ENCODE results near the gene CBLN3. TPM values are rescaled to one million over a fixed set of nuclear protein-coding genes. Genes with fewer than 3 reads are reported as not detected.

Gene CBLN3
- polyA plus RNA-seq, 2 of the 4 experiments (the other 2 are of a cell fraction) = 1.1 to 1.3 TPM

DNA sequence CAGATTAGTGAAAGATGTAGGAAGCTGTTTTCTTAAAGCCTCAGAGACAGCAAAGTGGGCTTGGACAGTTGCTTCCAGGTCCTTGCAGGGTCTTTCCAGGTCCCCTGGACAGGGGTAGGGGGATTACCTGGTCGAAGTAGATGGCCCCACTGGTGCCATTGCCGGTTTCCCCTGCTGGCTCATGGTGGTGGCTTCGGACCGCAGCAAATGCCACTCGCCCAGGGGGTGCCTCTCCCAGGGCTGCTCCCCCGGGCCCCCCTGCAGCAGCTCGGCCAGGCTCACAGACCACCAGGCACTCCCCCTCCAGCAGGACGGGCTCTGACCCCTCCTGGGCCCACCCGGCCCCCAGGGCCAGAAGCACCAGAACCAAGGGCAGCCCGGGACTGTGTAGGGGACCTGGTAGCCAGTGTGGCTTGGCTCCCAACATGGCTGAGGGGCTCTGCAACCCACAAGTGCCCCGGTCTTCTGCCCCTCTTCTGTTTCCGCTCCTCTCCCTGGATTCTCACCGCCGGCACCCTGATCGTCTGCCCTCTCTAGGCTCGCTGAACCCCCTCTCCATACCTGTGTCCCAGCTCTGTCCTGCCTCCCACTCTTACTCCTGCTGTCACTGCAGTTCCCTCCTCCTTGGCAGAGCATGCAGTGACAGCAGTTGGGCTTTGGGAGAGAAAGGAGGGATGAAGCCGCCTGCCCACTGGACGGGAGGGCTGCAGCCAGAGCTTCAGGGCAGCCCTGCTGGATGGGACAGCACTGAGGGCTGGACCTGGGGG is 657 bp downstream of the CBLN3 start:
- Histone ChIP-seq H3K4me1 (peaks cover 25% of the 10 kb centered on the region), H3K9me3 (no peaks in the 10 kb centered on the region), H3K27ac (peak overlapping the region; percentile 97 to 99), H3K4me2 (peak overlapping the region; percentile 88), H3K4me3 (no peak overlapping the region)
- CTCF ChIA-PET = interaction anchor here (17.0 to 18.0 kb wide), 2 partner anchors 16 to 109 kb away, joined by 254 to 1142 read pairs; partner anchors contain the start of genes ADCY4, CIDEB, DHRS1 and LTB4R
- POLR2A ChIA-PET = interaction anchor here (1.6 to 3.6 kb wide), 4 partner anchors 57 to 213 kb away, joined by 3 to 66 read pairs (median 14); partner anchors contain the start of gene MDP1
- WGBS (ENCODE audit: missing lambda C conversion rate) = 87% methylated on average over 11 of the region's 18 CpGs
- ATAC-seq (no peak), DNase-seq (ENCODE audit: low read depth in 1 of 2, low spot score in 1 of 2) (no peak), FAIRE-seq (no peak)
- TF ChIP-seq, protein P1, sequence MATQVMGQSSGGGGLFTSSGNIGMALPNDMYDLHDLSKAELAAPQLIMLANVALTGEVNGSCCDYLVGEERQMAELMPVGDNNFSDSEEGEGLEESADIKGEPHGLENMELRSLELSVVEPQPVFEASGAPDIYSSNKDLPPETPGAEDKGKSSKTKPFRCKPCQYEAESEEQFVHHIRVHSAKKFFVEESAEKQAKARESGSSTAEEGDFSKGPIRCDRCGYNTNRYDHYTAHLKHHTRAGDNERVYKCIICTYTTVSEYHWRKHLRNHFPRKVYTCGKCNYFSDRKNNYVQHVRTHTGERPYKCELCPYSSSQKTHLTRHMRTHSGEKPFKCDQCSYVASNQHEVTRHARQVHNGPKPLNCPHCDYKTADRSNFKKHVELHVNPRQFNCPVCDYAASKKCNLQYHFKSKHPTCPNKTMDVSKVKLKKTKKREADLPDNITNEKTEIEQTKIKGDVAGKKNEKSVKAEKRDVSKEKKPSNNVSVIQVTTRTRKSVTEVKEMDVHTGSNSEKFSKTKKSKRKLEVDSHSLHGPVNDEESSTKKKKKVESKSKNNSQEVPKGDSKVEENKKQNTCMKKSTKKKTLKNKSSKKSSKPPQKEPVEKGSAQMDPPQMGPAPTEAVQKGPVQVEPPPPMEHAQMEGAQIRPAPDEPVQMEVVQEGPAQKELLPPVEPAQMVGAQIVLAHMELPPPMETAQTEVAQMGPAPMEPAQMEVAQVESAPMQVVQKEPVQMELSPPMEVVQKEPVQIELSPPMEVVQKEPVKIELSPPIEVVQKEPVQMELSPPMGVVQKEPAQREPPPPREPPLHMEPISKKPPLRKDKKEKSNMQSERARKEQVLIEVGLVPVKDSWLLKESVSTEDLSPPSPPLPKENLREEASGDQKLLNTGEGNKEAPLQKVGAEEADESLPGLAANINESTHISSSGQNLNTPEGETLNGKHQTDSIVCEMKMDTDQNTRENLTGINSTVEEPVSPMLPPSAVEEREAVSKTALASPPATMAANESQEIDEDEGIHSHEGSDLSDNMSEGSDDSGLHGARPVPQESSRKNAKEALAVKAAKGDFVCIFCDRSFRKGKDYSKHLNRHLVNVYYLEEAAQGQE (IDR thresholded peaks at IDR 0.05) = no peak
- TF ChIP-seq RARB (CRISPR knock-in tag; IDR thresholded peaks at IDR 0.05) (no peak), ZFP36 (IDR thresholded peaks at IDR 0.05; ENCODE audit: borderline replicate concordance, partially characterized antibody) (no peak), SMC3 (IDR thresholded peaks at IDR 0.05) (no peak), RFX5 (IDR thresholded peaks at IDR 0.05) (no peak), HDAC2 (IDR thresholded peaks at IDR 0.05) (no peak), POLR2A (IDR thresholded peaks at IDR 0.05; ENCODE audit: low read length) (no peak; the same call in 1 of the 2 replicates), BHLHE40 (IDR thresholded peaks at IDR 0.05; ENCODE audit: low read depth, low read length) (no peak), FOSL2 (IDR thresholded peaks at IDR 0.05) (no peak), FOSL2 (CRISPR knock-in tag; IDR thresholded peaks at IDR 0.05) (no peak), HOXB5 (CRISPR knock-in tag; IDR thresholded peaks at IDR 0.05) (no peak)
- TF ChIP-seq, protein P2, sequence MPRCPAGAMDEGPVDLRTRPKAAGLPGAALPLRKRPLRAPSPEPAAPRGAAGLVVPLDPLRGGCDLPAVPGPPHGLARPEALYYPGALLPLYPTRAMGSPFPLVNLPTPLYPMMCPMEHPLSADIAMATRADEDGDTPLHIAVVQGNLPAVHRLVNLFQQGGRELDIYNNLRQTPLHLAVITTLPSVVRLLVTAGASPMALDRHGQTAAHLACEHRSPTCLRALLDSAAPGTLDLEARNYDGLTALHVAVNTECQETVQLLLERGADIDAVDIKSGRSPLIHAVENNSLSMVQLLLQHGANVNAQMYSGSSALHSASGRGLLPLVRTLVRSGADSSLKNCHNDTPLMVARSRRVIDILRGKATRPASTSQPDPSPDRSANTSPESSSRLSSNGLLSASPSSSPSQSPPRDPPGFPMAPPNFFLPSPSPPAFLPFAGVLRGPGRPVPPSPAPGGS (IDR thresholded peaks at IDR 0.05) = no peak
- TF ChIP-seq, protein P3, sequence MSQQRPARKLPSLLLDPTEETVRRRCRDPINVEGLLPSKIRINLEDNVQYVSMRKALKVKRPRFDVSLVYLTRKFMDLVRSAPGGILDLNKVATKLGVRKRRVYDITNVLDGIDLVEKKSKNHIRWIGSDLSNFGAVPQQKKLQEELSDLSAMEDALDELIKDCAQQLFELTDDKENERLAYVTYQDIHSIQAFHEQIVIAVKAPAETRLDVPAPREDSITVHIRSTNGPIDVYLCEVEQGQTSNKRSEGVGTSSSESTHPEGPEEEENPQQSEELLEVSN (IDR thresholded peaks at IDR 0.05; ENCODE audit: borderline replicate concordance, low read depth) = no peak

DNA sequence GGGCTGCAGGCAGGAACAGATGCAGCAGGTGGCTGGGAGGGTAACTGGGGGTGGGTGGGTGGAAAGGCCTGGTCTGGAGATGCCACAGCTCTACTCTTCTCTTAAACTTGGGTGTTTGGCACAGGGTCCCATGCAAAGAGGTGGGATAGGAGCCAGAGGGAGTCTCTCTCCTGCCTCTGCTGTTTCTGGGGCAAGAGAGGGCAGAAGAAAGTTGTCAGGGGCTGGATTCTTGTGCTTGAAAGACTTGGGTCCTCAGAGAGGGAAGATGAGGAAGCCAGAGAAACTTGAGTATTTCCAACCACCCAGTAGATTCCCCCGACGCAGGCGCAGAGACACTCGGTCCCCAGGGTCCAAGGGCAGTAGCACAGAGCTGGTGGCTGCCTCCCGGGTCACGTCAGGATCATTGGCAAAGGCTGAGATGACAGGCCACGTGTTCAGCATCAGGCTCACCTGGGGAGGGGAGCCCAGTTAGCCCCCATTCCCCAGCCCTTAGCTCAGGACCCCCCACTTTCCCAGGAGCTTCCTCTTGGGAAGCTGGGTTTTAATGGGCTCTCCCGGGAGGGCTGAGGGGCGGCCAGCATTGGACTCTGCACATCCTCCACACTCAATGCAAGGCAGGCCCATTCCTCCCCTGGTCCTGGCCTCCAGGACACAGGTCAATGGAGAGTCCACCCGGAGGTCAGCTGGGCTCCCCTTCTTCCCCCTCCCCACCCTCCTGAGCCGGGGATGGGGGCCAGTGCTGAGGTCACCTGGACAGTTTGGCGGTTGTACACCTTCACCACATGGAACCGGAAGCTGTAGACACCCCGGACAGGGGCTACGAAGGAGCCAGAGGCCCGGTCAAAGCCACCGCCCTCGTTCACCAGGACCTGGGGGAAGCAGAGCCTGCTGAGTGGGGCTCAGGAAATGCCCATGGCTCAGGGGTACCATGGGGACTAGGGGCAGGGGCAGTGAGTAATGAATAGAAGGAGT is 1.6 kb downstream of the CBLN3 start:
- TF ChIP-seq, protein P4, sequence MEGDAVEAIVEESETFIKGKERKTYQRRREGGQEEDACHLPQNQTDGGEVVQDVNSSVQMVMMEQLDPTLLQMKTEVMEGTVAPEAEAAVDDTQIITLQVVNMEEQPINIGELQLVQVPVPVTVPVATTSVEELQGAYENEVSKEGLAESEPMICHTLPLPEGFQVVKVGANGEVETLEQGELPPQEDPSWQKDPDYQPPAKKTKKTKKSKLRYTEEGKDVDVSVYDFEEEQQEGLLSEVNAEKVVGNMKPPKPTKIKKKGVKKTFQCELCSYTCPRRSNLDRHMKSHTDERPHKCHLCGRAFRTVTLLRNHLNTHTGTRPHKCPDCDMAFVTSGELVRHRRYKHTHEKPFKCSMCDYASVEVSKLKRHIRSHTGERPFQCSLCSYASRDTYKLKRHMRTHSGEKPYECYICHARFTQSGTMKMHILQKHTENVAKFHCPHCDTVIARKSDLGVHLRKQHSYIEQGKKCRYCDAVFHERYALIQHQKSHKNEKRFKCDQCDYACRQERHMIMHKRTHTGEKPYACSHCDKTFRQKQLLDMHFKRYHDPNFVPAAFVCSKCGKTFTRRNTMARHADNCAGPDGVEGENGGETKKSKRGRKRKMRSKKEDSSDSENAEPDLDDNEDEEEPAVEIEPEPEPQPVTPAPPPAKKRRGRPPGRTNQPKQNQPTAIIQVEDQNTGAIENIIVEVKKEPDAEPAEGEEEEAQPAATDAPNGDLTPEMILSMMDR (IDR thresholded peaks at IDR 0.05) = no peak
- no peak for TF ChIP-seq NR3C1 (IDR thresholded peaks at IDR 0.05)
- no peak for TF ChIP-seq ESRRA (IDR thresholded peaks at IDR 0.05; ENCODE audit: borderline replicate concordance, low read length)
- TF ChIP-seq CEBPB (IDR thresholded peaks at IDR 0.05) = no peak
- no peak for TF ChIP-seq CHD2 (IDR thresholded peaks at IDR 0.05; ENCODE audit: low read length, partially characterized antibody)
- TF ChIP-seq ZNF302 (CRISPR knock-in tag; IDR thresholded peaks at IDR 0.05) = no peak
- Histone ChIP-seq H3K27ac (no peak overlapping the region), H3K4me2 (no peak overlapping the region), H3K9me3 (no peaks in the 10 kb centered on the region), H3K4me3 (no peak overlapping the region), H3K4me1 (peaks cover 25% of the 10 kb centered on the region)
- WGBS (ENCODE audit: missing lambda C conversion rate) = 93% methylated on average over 12 of the region's 18 CpGs
- ATAC-seq = no peak
- CTCF ChIA-PET = interaction anchor here (0.6 to 18.0 kb wide), 6 partner anchors 8 to 108 kb away, joined by 3 to 1142 read pairs (median 21); partner anchors contain the start of genes ADCY4, CIDEB, DHRS1 and LTB4R
- POLR2A ChIA-PET = no interaction called here
- no peak for FAIRE-seq
- no peak for DNase-seq (ENCODE audit: low read depth in 1 of 2, low spot score in 1 of 2)

Data from A549 (cell line).